Breast epithelium (tissue), 3 donors: ENCODE results near the gene POPDC3.

Source experiments
- CTCF ChIP-seq, 3 donors: fragments of 450-650 bp; IDR thresholded peaks; one replicate each; pipeline ENCODE4 v1.5.1; 2016 to 2017; ENCODE audit warnings: antibody characterized with exemption in 3 of 3, mild to moderate bottlenecking in 3 of 3, moderate library complexity in 3 of 3
- POLR2AphosphoS5 ChIP-seq, 3 donors: sonication (generic); formaldehyde crosslinking; IDR thresholded peaks; one replicate each; pipeline ENCODE4 v1.6.1; 2017; ENCODE audit warnings: antibody characterized with exemption in 3 of 3

- TF ChIP-seq CTCF (IDR thresholded peaks at IDR 0.05) (no peak), POLR2AphosphoS5 (IDR thresholded peaks at IDR 0.05) (no peak)
Observed at GRCh38 chr6:105193647-105194046, 13.8 kb upstream of the POPDC3 start.
